HCT116 (cell line): ENCODE measurements around the gene TIAM2. TPM values are rescaled to one million over a fixed set of nuclear protein-coding genes. Genes with fewer than 3 reads are reported as not detected.

Experiments
- ATAC-seq: fragments of 200-7000 bp; cut with Tn5 transposase; 2 replicates; pipeline ENCODE4 v1.9.1; 2020; ENCODE audit warnings: mild to moderate bottlenecking, moderate library complexity
- BruUV-seq: library from RNA; stranded (reverse); fragments of 400-500 nt; replicated peaks from 2 replicates; lab custom pipeline; 2021; lab: Mats Ljungman, UMichigan
- CTCF ChIA-PET: fragments of 300-600 bp; sonication (Branson Sonifier 250); formaldehyde crosslinking; loops from one replicate; lab custom pipeline; 2021; ENCODE audit warnings: antibody characterized with exemption; lab: Charles Lee
- POLR2A ChIA-PET: fragments of 300-600, 350-600 bp; sonication (Branson Sonifier 250); formaldehyde crosslinking; loops from one replicate; lab custom pipeline; 2021; ENCODE audit warnings: antibody characterized with exemption; lab: Charles Lee
- RAD21 ChIA-PET, 2 experiments: fragments of 300-600 bp; sonication (Branson Sonifier 250); formaldehyde crosslinking; loops; one replicate each; lab custom pipeline; 2023; ENCODE audit warnings: low total read pairs in 2 of 2; ENCODE audit not compliant: uncharacterized antibody in 2 of 2, unreplicated experiment in 2 of 2, low non-redundant PET in 1 of 2; lab: Charles Lee
- DNase-seq: peaks from one replicate; pipeline ENCODE4 v3.0.0-alpha.2; 2010; ENCODE audit warnings: low read depth, low spot score
- H2AFZ ChIP-seq: fragments of 200-600 bp; shearing (Covaris generic), sonication (generic); 2 replicates; pipeline ENCODE4 v1.6.1; 2017; ENCODE audit warnings: low read depth, mixed run types, mixed read lengths, antibody characterized with exemption, low read length; ENCODE audit not compliant: poor library complexity, severe bottlenecking
- H3K27ac ChIP-seq: 2 replicates; pipeline ENCODE4 v1.5.1; 2012; ENCODE audit warnings: low read depth, low read length
- H3K27me3 ChIP-seq: fragments of 200-600 bp; sonication (generic); 2 replicates; pipeline ENCODE4 v1.6.1; 2016; ENCODE audit warnings: mixed run types, low read length, mixed read lengths; ENCODE audit not compliant: insufficient read depth
- H3K36me3 ChIP-seq, 2 experiments: fragments of 200-500 bp in 1 of 2; fragments of 200-600 bp in 1 of 2; sonication (Bioruptor generic) in 1 of 2; sonication (generic) in 1 of 2; 2 replicates each; pipeline versions ENCODE4 v1.5.1 to v1.6.1; 2014 to 2016; ENCODE audit warnings: low read length in 2 of 2, inconsistent platforms in 1 of 2, mixed read lengths in 1 of 2, mixed run types in 1 of 2; ENCODE audit not compliant: insufficient read depth in 2 of 2, control insufficient read depth in 1 of 2
- H3K4me1 ChIP-seq, 2 experiments: fragments of 200-600 bp in 1 of 2; sonication (generic) in 1 of 2; 2 replicates each; pipeline versions ENCODE4 v1.5.1 to v1.6.1; 2012 to 2017; ENCODE audit warnings: low read length in 2 of 2, inconsistent platforms in 1 of 2, mild to moderate bottlenecking in 1 of 2, mixed read lengths in 1 of 2, mixed run types in 1 of 2, moderate library complexity in 1 of 2; ENCODE audit not compliant: insufficient read depth in 2 of 2, control insufficient read depth in 1 of 2
- H3K4me2 ChIP-seq: fragments of 200-600 bp; sonication (generic); 2 replicates; pipeline ENCODE4 v1.6.1; 2017; ENCODE audit warnings: mixed run types, low read length, mixed read lengths
- H3K4me3 ChIP-seq, 2 experiments: fragments of 200-600 bp in 1 of 2; sonication (generic) in 1 of 2; replicated peaks in 1 of 2; 2 replicates each; pipeline ENCODE4 v1.5.1; 2011 to 2016; ENCODE audit warnings: low read length in 2 of 2, control low read depth in 1 of 2, low read depth in 1 of 2, mild to moderate bottlenecking in 1 of 2, mixed read lengths in 1 of 2, mixed run types in 1 of 2
- H3K79me2 ChIP-seq: fragments of 200-600 bp; sonication (generic); 2 replicates; pipeline ENCODE4 v1.6.1; 2017; ENCODE audit warnings: mild to moderate bottlenecking, mixed run types, low read length, moderate library complexity, mixed read lengths; ENCODE audit not compliant: insufficient read depth
- H3K9ac ChIP-seq: fragments of 200-600 bp; sonication (generic); 2 replicates; pipeline ENCODE4 v1.6.1; 2016; ENCODE audit warnings: low read length, mixed read lengths
- H3K9me2 ChIP-seq: fragments of 200-600 bp; sonication (generic), shearing (Covaris generic); 2 replicates; pipeline ENCODE4 v1.6.1; 2017; ENCODE audit warnings: mixed run types, mild to moderate bottlenecking, moderate library complexity; ENCODE audit not compliant: insufficient read depth
- H3K9me3 ChIP-seq, 2 experiments: fragments of 200-500 bp in 1 of 2; fragments of 200-600 bp in 1 of 2; sonication (Bioruptor generic) in 1 of 2; sonication (generic) in 1 of 2; 2 replicates each; pipeline ENCODE4 v1.6.1; 2014 to 2017; ENCODE audit warnings: low read length in 2 of 2, mixed read lengths in 2 of 2, inconsistent platforms in 1 of 2, low read depth in 1 of 2, mild to moderate bottlenecking in 1 of 2, mixed run types in 1 of 2, moderate library complexity in 1 of 2; ENCODE audit not compliant: control insufficient read depth in 1 of 2, insufficient read depth in 1 of 2
- H4K20me1 ChIP-seq: fragments of 200-600 bp; sonication (generic), shearing (Covaris generic); 2 replicates; pipeline ENCODE4 v1.6.1; 2017; ENCODE audit warnings: mixed run types, mild to moderate bottlenecking, moderate library complexity; ENCODE audit not compliant: insufficient read depth
- CBX3 ChIP-seq: IDR thresholded peaks from 2 replicates; pipeline ENCODE4 v1.6.1; 2012; ENCODE audit warnings: low read depth
- EZH2 ChIP-seq: fragments of 200-600 bp; sonication (generic); IDR thresholded peaks from 2 replicates; pipeline ENCODE4 v1.6.1; 2017; ENCODE audit warnings: antibody characterized with exemption, mixed run types
- EZH2phosphoT487 ChIP-seq: fragments of 200-600 bp; IDR thresholded peaks from 2 replicates; pipeline ENCODE4 v1.6.1; 2018; ENCODE audit warnings: antibody characterized with exemption, borderline replicate concordance
- FOSL1 ChIP-seq: IDR thresholded peaks from 2 replicates; pipeline ENCODE4 v1.6.1; 2012; ENCODE audit warnings: low read depth
- JUND ChIP-seq: IDR thresholded peaks from 2 replicates; pipeline ENCODE4 v1.6.1; 2012
- POLR2AphosphoS5 ChIP-seq: IDR thresholded peaks from 2 replicates; pipeline ENCODE4 v1.6.1; 2011; ENCODE audit warnings: mild to moderate bottlenecking, low read depth, low read length, moderate library complexity
- RAD21 ChIP-seq: IDR thresholded peaks from 2 replicates; pipeline ENCODE4 v1.6.1; 2012; ENCODE audit warnings: low read depth, mild to moderate bottlenecking
- SIN3A ChIP-seq: IDR thresholded peaks from 2 replicates; pipeline ENCODE4 v1.6.1; 2012; ENCODE audit warnings: low read depth
- SP1 ChIP-seq: IDR thresholded peaks from 2 replicates; pipeline ENCODE4 v1.6.1; 2012; ENCODE audit warnings: low read depth
- intact Hi-C: fragments of 100-400 bp; cut with micrococcal nuclease; formaldehyde crosslinking; loops from 2 replicates; pipeline ENCODE4 v1.10.0; 2022
- total RNA-seq: library from RNA; stranded (reverse); gene quantifications from one replicate; pipeline ENCODE4 v1.2.1, GENCODE V29; 2021; ENCODE audit not compliant: unreplicated experiment
- TF ChIP-seq, protein P1 (sequence below): IDR thresholded peaks from 2 replicates; pipeline ENCODE4 v1.6.1; 2012
- TF ChIP-seq, protein P2 (sequence below), 3 experiments: fragments of 200-600 bp in 1 of 3; sonication (generic) in 1 of 3; IDR thresholded peaks in 2 of 3; conservative IDR thresholded peaks in 1 of 3; 2 replicates each; pipeline ENCODE4 v1.5.1; 2012 to 2017; ENCODE audit warnings: low read depth in 2 of 3, low read length in 2 of 3, antibody characterized with exemption in 1 of 3, borderline replicate concordance in 1 of 3, control low read depth in 1 of 3, mild to moderate bottlenecking in 1 of 3, mixed read lengths in 1 of 3, mixed run types in 1 of 3, moderate library complexity in 1 of 3; ENCODE audit not compliant: insufficient read depth in 1 of 3
- TF ChIP-seq, protein P3 (sequence below): IDR thresholded peaks from 2 replicates; pipeline ENCODE4 v1.6.1; 2011; ENCODE audit warnings: mild to moderate bottlenecking, low read length, moderate library complexity; ENCODE audit not compliant: insufficient replicate concordance; ENCODE audit errors: extremely low read depth
- TF ChIP-seq, protein P4 (sequence below): IDR thresholded peaks from 2 replicates; pipeline ENCODE4 v1.6.1; 2012

TIAM2 gene
- total RNA-seq, 1 experiment from 2014 or later, result 9.4 TPM

DNA sequence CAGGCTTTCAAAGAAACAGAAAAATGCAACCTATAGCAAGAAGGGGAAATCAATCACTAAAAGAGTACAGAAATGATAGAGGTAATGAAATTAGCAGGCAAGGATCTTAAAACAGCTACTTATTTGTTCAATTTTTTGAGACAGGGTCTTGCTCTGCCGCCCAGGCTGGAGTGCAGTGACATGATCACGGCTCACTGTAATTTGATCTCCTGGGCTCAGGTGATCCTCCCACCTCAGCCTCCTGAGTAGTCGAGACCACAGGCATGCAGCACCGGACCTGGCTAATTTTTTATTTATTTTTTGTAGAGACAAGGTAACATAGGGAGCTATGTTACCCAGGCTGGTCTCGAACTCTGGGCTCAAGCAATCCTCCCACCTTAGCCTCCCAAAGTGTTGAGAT is 297.6 kb downstream of the TIAM2 start:
- BruUV-seq, result no TSS peak
- intact Hi-C loops, result no loop called here
- ChIA-PET POLR2A (no interaction called here), CTCF (no interaction called here), RAD21 (no interaction called here)
- ATAC-seq, result peak; percentile 69
- H4K20me1 ChIP-seq, result no peaks in the 10 kb centered on the region
- H3K4me3 ChIP-seq, result no peak overlapping the region
- DNase-seq, result no peak
- no peak overlapping the region for H2AFZ ChIP-seq
- no peak overlapping the region for H3K27ac ChIP-seq
- no peaks in the 10 kb centered on the region for H3K27me3 ChIP-seq
- no peaks in the 10 kb centered on the region for H3K9me3 ChIP-seq
- TF ChIP-seq FOSL1, result no peak
- TF ChIP-seq, protein P1, sequence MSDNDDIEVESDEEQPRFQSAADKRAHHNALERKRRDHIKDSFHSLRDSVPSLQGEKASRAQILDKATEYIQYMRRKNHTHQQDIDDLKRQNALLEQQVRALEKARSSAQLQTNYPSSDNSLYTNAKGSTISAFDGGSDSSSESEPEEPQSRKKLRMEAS, result no peak
- no peak for TF ChIP-seq SIN3A
- TF ChIP-seq SP1, result no peak
- TF ChIP-seq, protein P2, sequence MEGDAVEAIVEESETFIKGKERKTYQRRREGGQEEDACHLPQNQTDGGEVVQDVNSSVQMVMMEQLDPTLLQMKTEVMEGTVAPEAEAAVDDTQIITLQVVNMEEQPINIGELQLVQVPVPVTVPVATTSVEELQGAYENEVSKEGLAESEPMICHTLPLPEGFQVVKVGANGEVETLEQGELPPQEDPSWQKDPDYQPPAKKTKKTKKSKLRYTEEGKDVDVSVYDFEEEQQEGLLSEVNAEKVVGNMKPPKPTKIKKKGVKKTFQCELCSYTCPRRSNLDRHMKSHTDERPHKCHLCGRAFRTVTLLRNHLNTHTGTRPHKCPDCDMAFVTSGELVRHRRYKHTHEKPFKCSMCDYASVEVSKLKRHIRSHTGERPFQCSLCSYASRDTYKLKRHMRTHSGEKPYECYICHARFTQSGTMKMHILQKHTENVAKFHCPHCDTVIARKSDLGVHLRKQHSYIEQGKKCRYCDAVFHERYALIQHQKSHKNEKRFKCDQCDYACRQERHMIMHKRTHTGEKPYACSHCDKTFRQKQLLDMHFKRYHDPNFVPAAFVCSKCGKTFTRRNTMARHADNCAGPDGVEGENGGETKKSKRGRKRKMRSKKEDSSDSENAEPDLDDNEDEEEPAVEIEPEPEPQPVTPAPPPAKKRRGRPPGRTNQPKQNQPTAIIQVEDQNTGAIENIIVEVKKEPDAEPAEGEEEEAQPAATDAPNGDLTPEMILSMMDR (IDR thresholded peaks at IDR 0.05 in 2 of 3, conservative IDR thresholded peaks at IDR 0.05 in 1 of 3; ENCODE audit: borderline replicate concordance in 1 of 3, insufficient read depth in 1 of 3, low read depth in 2 of 3, low read length in 2 of 3), result no peak
- TF ChIP-seq CBX3, result no peak
- TF ChIP-seq POLR2AphosphoS5, result no peak
- no peak for TF ChIP-seq RAD21
- TF ChIP-seq, protein P3, sequence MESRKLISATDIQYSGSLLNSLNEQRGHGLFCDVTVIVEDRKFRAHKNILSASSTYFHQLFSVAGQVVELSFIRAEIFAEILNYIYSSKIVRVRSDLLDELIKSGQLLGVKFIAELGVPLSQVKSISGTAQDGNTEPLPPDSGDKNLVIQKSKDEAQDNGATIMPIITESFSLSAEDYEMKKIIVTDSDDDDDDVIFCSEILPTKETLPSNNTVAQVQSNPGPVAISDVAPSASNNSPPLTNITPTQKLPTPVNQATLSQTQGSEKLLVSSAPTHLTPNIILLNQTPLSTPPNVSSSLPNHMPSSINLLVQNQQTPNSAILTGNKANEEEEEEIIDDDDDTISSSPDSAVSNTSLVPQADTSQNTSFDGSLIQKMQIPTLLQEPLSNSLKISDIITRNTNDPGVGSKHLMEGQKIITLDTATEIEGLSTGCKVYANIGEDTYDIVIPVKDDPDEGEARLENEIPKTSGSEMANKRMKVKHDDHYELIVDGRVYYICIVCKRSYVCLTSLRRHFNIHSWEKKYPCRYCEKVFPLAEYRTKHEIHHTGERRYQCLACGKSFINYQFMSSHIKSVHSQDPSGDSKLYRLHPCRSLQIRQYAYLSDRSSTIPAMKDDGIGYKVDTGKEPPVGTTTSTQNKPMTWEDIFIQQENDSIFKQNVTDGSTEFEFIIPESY, result no peak
- TF ChIP-seq JUND, result no peak
- TF ChIP-seq, protein P4, sequence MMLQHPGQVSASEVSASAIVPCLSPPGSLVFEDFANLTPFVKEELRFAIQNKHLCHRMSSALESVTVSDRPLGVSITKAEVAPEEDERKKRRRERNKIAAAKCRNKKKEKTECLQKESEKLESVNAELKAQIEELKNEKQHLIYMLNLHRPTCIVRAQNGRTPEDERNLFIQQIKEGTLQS, result no peak
- no peak for TF ChIP-seq EZH2phosphoT487
- no peak for TF ChIP-seq EZH2
- peaks cover 10 to 19% of the 10 kb centered on the region in 2 experiments for H3K36me3 ChIP-seq
- no peak overlapping the region for H3K9ac ChIP-seq
- H3K4me2 ChIP-seq, result peak overlapping the region; percentile 17; the same call in 1 of the 2 replicates
- no peaks in the 10 kb centered on the region for H3K79me2 ChIP-seq
- H3K9me2 ChIP-seq, result no peaks in the 10 kb centered on the region
- peaks cover 7 to 8% of the 10 kb centered on the region in 2 experiments for H3K4me1 ChIP-seq
